Measurements from ENCODE around the gene SAMD11.
"Not testable (repeated sequence)": the region's sequence is repeated elsewhere in the genome, so short reads cannot be mapped to it uniquely, and the experiment has no call there.

The SAMD11 gene

DNA sequence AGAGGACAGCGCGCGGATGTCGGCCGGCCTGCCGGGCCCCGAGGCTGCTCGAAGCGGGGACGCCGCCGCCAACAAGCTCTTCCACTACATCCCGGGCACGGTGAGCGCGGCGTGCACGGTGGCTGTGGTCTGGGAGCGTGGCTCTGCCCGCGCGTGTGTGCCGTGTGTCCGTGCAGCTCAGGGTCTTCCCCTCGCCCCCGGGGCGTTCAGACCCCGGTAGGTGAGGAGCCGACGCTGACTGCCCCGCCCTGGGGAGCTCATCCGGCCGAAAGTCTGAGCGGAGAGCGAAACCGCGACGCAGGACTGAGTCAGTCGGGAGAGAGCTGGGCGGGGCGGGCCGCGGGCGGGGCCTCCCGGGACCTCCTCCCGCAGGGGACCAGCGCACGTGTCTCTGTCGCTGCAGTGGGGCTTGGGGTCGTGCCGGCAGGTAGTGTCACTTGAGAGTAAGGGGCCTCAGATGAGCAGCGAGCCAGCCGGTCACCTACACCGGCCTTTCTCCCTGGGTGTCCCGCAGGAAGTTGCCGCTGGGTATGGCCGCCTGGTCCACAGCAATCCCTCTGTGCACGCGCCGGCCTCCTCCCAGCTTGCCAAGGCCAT, 43.1 kb downstream of the SAMD11 start:
- DNase-seq, result peak; percentile 83

DNA sequence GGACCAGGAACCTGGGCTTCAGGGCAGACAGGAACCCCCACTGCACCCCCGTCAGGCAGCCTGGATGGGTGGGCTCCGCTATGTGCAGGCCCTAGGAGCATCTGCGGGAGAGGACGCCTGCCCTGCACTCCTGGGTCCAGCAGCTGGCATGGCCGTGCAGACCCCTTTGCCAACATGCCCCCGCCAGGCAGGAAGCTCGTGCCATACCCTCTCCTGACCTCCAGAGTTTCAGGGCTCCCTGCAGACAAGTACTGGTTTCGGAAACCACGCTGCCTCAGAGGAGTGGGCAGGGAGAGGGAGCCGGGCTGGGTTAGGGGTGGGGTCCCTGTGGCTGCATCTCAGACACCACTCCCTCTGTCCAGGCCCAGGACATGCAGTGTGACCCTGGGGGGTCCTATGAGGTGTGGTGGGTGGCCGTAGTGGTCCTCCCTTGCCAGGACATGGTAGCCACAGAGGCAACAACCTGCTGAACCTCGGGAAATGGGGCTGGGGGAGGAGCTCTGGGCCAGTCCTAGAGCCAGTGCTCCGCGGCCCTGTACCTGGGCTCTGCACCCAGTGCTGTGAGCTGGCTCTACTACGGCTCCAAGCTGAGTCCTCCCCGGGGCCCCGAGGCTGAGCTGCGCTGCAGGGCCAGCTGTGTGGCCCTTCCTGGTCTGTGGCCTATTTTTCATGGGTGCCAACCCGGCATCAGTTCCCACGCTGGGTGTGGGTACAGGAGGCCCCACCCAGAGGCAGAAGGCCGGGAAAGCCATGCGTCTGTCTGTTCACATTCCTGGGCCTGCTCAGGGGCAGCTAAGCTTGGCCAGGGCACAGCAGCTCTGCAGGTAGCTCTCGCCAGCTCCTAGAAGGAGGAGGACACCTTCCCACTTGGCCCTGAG, 44.0 kb downstream of the SAMD11 start:
- DNase-seq, result no peak

GRCh38 chr1:969260-969855, 45.6 kb downstream of the SAMD11 start:
- no peak for DNase-seq

DNA sequence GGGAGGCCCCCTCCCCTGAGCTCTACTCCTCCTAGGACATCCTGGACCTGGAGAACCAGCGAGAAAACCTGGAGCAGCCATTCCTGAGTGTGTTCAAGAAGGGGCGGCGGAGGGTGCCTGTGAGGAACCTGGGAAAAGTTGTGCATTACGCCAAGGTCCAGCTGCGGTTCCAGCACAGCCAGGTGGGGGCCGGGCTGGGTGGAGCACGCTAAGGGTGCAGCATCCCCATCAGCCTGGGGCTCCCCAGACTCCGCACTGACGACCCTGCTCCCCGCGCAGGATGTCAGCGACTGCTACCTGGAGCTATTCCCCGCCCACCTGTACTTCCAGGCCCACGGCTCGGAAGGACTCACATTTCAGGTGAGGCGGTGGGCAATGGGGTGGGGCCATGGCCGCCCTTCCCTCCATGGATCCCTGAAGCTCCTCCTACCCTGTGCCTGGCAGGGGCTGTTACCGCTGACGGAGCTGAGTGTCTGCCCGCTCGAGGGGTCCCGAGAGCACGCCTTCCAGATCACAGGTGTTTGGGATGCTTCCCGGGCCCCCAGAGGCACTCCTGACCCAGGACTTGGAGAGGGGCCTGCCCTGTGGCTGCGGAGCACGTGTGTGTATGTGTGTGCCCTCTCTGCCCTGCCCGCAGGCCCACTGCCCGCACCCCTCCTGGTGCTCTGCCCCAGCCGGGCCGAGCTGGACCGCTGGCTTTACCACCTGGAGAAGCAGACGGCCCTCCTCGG, 46.7 kb downstream of the SAMD11 start:
- DNase-seq, result no peak

DNA sequence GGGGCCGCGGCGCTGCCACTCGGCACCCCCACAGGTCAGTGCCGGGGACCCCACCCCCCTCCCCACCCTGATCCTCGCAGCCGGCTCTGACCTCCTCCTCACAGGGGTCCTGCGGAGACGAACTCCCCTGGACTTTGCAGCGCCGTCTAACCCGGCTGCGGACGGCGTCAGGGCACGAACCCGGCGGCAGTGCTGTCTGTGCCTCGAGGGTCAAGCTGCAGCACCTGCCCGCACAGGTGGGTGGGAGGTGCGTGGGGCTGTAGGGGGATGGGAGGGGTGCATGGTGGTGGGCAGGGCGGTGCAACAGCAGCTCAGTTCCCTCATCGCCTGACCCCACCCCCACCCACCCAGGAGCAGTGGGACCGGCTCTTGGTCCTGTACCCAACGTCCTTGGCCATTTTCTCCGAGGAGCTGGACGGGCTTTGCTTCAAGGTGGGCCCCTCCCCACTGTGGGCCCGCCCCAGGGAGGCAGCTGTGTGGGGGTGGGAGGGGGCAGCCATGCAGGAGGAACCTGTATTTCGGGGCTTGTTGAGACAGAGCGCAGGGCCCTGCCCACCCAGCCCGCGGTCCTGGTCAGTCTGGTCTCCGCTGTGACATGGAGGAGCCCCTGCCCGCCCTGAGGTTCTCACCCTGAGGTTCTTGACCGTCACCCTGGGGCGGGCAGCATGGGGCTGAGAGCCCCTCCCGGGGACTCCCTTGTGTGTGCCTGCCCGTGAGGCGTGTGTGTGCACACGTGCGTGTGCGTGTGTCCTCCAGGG, 47.4 kb downstream of the SAMD11 start:
- no peak for DNase-seq

DNA sequence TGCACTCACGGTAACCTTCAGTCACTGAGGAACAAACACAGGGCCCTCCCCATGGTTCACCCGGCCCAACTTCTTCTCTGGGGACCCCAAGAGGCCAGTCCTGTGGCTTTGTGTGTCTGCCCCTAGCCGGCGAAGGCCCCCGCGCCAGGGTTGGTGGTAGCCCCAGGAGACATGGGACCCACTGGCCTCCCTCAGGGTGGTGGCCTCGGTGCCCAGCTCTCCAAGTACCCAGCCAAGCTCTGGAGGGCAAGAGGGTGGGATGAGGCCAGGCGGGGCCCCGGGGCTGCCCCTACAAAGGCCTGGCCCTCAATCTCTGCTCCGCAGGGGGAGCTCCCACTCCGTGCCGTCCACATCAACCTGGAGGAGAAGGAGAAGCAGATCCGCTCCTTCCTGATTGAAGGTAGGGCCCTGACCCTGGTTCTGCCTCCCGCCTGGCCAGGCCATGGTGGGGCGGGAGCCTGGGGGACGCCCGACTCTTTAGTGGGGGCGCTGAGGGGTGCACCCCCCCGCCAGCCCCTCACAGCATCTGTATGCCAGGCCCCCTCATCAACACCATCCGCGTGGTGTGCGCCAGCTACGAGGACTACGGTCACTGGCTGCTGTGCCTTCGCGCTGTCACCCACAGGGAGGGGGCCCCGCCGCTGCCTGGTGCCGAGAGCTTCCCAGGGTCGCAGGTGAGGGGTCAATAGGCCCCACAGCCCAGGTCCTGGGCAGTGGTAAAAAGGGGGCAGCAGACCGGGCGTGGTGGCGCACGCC, 48.2 kb downstream of the SAMD11 start:
- no peak for DNase-seq

GRCh38 chr1:972726-973458, 49.2 kb downstream of the SAMD11 start:
- no peak for DNase-seq

DNA sequence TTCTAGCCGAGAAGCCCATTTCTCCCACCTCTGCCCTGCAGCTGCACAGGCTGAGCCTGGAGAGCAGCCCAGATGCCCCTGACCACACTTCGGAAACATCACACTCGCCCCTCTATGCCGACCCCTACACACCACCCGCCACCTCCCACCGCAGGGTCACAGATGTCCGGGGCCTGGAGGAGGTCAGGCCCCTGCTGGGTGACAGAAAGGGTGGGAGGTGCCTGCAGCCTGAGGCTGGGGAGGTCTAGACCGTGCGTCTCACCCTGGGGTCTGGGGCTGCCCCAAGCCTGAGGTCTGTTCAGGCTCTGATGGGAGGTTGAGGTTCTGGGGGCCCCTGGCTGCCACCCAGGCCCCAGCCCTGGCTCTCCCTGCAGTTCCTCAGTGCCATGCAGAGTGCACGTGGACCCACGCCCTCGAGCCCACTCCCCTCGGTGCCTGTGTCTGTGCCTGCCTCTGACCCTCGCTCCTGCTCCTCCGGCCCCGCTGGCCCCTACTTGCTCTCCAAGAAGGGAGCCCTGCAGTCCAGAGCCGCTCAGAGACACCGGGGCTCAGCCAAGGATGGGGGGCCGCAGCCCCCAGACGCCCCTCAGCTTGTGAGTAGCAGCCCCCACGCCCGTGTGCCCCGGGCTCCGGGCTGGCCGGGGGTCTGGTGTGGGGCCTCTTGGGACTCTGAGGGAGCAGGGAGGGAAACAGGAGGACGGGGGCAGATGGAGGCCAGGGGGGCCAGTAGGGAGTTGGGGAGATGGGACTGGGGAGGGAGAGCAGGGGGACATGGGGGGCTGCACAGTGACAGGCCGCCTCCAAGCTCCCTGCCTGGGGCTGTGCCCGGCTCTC, 50.0 kb downstream of the SAMD11 start:
- no peak for DNase-seq

DNA sequence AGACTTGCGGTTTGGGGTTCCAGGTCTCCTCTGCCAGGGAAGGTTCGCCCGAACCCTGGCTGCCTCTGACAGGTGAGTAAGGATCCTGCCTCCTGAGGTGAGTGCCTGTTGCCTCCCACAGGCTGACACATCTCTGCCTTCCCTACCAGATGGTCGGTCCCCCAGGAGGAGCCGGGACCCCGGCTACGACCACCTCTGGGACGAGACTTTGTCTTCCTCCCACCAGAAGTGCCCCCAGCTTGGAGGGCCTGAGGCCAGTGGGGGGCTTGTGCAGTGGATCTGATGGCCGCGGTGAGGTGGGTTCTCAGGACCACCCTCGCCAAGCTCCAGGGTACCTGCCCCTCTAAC, 50.5 kb downstream of the SAMD11 start:
- DNase-seq, result no peak

GRCh38 chr1:974687-975328, 51.1 kb downstream of the SAMD11 start:
- DNase-seq, result no peak

DNA sequence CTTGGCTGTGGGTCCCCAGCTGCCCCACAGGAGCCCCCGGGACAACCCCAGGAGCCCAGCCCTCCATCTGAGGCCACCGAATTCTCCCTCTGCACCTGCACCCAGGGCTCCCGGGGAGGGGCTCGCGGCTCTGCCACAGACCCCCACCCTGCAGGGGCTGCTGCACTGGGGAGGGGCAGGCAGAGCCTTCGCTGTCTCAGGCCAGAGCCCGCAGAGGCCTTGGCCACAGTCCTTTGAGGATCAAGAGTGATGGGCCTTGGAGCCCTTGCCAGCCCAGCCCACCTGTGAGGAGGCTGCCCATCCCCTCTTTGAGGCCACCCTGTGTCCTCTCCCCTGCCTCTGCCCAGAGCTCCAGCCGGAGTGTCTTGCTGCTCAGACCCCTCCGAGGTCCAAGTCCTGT, 51.6 kb downstream of the SAMD11 start:
- DNase-seq, result no peak

- peak; percentile 80 for DNase-seq
Measured at GRCh38 chr1:975896-976683, 52.4 kb downstream of the SAMD11 start.

- DNase-seq, result not testable (repeated sequence)
Measured at GRCh38 chr1:976791-977190, 53.1 kb downstream of the SAMD11 start.

DNA sequence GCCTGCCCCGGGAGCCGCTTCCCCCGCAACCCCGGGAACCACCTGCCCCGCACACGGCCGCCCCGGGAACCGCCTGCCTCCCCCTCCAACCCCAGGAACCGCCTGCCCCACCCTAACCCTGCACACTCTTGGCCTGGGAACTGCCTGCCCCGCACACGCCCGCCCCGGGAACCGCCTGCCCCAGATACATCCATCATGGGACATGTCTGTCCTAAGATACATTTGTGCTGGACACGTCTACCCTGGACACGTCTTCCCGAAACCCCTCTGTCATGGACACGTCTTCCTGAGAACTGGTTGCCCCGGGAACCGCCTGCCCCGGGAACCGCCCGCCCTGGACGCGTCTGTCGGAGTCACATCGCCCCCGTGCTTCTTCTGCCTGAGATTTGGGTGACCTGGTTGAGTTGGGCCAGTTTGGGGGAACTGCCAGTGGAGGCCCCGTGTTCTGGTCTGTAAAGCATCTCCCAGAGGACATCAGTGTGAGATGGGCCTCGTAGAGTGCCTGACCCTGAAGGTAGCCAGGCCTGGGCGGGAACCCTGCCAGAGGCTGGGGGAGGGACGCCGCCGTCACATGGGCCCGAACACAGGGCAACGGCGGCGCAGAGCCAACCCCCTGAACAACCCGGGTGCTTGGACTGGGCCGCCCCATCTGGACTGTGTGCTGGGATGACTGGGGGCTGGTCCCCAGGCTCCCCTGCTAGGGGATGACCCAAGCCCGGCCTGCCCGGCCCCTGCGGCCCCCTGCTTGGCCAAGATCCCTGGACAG, 54.5 kb downstream of the SAMD11 start:
- DNase-seq, result no peak

- no peak for DNase-seq
Measured at GRCh38 chr1:978835-979743, 55.4 kb downstream of the SAMD11 start.

DNA sequence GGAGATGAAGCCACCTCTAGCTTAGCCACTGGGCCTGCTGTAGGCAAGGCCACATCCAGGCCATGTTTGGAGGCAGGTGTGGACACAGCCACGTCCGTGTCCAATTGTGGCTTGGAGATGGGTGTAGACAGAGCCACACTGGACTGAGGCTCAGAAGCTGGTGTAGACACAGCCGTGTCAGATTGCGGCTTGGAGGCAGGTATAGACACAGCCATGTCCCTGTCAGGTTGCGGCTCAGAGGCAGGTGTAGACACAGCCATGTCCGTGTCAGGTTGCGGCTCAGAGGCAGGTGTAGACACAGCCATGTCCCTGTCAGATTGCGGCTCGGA, 56.0 kb downstream of the SAMD11 start:
- DNase-seq, result no peak

- DNase-seq, result no peak
Measured at GRCh38 chr1:980137-980571, 56.4 kb downstream of the SAMD11 start.

All from activated T-cell treated with anti-CD3 and anti-CD28 coated beads, Interleukin-2, amount 50 U/mL, for 1 hour (primary cell).